ENCODE measurements around the gene BAZ2B.

BAZ2B gene

DNA sequence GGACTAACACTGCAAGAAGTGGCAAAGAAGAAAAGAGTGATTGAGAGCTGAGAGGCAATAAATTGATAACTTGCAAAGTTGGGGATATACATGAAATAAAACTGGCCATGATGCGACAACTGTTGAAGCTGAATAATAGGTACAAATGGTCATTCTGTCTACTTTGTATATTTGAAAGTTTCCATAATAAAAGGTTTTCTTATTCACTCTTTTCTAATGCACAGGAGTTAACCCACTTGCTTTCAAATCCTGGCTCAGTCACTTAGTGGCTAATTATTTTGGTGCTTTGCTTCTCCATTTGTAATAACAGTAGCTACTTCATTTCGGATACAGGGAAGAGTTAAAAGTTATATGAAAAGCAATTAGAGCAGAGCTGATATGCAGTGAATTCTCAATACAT lies 170.1 kb downstream of the BAZ2B start:
- ChIA-PET CTCF (no interaction called here), POLR2A (no interaction called here)
- no peak for TF ChIP-seq SP1 (IDR thresholded peaks at IDR 0.05)
- TF ChIP-seq FOXM1 (IDR thresholded peaks at IDR 0.05; ENCODE audit: borderline replicate concordance), result no peak
- DNase-seq (ENCODE audit: extremely low spot score), result no peak

DNA sequence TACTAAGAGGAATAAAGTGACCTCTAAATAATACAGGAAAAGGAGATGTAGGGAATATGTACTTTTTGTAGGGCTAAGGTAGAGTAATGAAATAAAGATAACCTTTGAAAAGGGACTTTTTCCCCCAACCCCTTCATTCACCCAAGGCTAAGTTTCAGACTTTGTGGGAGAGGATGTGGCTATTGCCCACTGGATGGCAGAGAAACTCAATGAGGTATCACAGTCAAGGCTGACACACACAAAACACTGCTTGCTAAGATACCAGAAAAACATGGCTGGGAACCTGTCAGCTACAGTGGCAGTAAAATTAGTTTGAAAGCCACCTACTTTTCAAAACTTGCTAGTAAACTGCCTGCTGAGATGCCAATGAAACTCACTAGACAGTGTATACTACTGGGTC lies 171.0 kb downstream of the BAZ2B start:
- POLR2A ChIA-PET, result no interaction called here
- DNase-seq (ENCODE audit: extremely low spot score), result no peak
- no peak for TF ChIP-seq ELF4 (IDR thresholded peaks at IDR 0.05)
- TF ChIP-seq, protein P1, sequence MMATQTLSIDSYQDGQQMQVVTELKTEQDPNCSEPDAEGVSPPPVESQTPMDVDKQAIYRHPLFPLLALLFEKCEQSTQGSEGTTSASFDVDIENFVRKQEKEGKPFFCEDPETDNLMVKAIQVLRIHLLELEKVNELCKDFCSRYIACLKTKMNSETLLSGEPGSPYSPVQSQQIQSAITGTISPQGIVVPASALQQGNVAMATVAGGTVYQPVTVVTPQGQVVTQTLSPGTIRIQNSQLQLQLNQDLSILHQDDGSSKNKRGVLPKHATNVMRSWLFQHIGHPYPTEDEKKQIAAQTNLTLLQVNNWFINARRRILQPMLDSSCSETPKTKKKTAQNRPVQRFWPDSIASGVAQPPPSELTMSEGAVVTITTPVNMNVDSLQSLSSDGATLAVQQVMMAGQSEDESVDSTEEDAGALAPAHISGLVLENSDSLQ (IDR thresholded peaks at IDR 0.05), result no peak

DNA sequence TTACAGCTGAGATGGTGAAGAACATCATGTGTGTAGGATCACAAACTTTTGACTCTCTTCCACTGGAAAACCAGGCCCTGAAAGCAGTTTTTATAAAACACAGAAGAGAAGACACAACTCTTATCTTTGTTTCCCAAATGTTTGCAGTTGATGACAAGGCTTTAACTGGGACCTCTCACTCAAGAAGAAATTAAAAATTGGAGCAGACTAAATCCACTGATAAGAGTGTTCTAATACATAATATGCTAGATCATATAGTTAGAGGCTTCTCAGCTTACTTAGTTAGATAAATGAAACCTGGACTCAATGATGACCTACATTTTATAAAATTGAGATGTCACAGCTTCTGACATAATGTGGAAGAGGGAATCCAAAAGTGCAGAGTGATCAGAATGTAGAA lies 171.6 kb downstream of the BAZ2B start:
- CTCF ChIA-PET, result no interaction called here
- TF ChIP-seq, protein P1 (IDR thresholded peaks at IDR 0.05), result no peak
- TF ChIP-seq ZNF384 (IDR thresholded peaks at IDR 0.05), result no peak
- no peak for TF ChIP-seq ELF4 (IDR thresholded peaks at IDR 0.05)
- POLR2A ChIA-PET, result no interaction called here

More for the DNA sequence above, 171.0 kb downstream of the BAZ2B start:
- CTCF ChIA-PET, result no interaction called here

DNA sequence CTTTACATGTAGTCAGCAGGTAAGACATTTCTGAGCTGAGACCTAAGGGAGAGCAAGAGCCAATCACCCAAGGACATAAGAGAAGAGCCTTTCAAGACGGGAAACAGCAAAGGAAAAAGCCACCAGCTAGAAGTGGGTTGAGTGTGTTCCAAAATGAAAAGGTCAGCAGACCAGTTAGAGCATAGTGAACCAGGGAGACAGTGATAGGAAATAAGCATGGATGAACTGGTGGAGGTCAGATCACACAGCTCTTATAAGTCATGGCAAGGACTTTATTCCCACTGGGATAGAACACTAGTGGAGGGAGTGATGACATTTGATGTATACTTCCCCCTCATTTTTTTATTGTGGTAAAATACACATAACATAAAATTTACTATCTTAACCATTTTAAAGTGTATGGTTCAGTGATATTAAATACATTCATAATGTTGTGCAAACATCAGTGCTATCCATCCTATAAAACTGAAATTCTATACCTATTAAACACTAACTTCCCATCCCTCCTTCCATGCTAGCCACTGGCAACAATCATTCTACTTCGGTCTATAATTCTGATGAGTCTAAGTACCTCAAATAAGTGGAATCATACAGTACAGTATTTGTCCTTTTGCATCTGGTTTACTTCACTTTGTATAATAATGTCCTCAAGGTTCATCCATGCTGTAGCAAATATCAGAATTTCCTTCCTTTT lies 174.0 kb downstream of the BAZ2B start:
- ChIA-PET CTCF (no interaction called here), POLR2A (no interaction called here)
- TF ChIP-seq TARDBP (IDR thresholded peaks at IDR 0.05), result no peak
- TF ChIP-seq BHLHE40 (IDR thresholded peaks at IDR 0.05; ENCODE audit: borderline replicate concordance), result no peak
- no peak for TF ChIP-seq CTBP1 (IDR thresholded peaks at IDR 0.05; ENCODE audit: borderline replicate concordance)
- TF ChIP-seq FOXA1 (IDR thresholded peaks at IDR 0.05), result no peak
- TF ChIP-seq NFRKB (IDR thresholded peaks at IDR 0.05), result no peak
- TF ChIP-seq ZNF384 (IDR thresholded peaks at IDR 0.05), result no peak
- no peak for TF ChIP-seq L3MBTL2 (conservative IDR thresholded peaks at IDR 0.05)
- no peak for TF ChIP-seq LEF1 (IDR thresholded peaks at IDR 0.05; ENCODE audit: borderline replicate concordance)
- no peak for TF ChIP-seq FOXK2 (IDR thresholded peaks at IDR 0.05)
- no peak for TF ChIP-seq SUZ12 (IDR thresholded peaks at IDR 0.05)
- TF ChIP-seq HDGF (IDR thresholded peaks at IDR 0.05; ENCODE audit: borderline replicate concordance), result no peak
- TF ChIP-seq, protein P1 (IDR thresholded peaks at IDR 0.05), result no peak
- TF ChIP-seq ARNT (IDR thresholded peaks at IDR 0.05), result no peak
- TF ChIP-seq SP1 (IDR thresholded peaks at IDR 0.05), result no peak
- TF ChIP-seq ELF4 (IDR thresholded peaks at IDR 0.05), result no peak
- no peak for TF ChIP-seq FOXM1 (IDR thresholded peaks at IDR 0.05; ENCODE audit: borderline replicate concordance)
- no peak for DNase-seq (ENCODE audit: extremely low spot score)

More for the DNA sequence above, 171.6 kb downstream of the BAZ2B start:
- DNase-seq (ENCODE audit: extremely low spot score), result no peak

DNA sequence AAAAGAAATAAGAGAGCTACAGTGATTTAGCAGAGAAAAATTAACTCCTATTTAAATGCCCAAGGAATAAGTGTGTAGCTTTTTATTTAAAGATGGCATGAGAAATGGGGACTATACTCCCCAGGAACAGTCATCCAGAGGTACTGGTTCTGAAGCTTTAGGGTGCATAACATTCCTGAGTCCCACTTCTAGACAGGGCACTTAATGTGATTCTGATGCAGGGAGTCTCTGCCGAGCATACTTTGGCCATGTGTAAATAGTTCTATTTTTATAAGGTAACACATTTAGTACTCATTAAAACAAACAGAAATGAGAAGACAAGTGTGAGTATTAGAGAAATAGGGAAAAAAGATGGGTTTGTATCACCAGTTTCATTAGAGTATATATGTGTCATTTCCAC lies 175.2 kb downstream of the BAZ2B start:
- no peak for DNase-seq (ENCODE audit: extremely low spot score)
- no peak for TF ChIP-seq BHLHE40 (IDR thresholded peaks at IDR 0.05; ENCODE audit: borderline replicate concordance)
- no peak for TF ChIP-seq LEF1 (IDR thresholded peaks at IDR 0.05; ENCODE audit: borderline replicate concordance)
- TF ChIP-seq ZNF384 (IDR thresholded peaks at IDR 0.05), result no peak
- no peak for TF ChIP-seq HDGF (IDR thresholded peaks at IDR 0.05; ENCODE audit: borderline replicate concordance)
- no peak for TF ChIP-seq FOXM1 (IDR thresholded peaks at IDR 0.05; ENCODE audit: borderline replicate concordance)
- TF ChIP-seq, protein P1 (IDR thresholded peaks at IDR 0.05), result no peak
- TF ChIP-seq SP1 (IDR thresholded peaks at IDR 0.05), result no peak
- TF ChIP-seq L3MBTL2 (conservative IDR thresholded peaks at IDR 0.05), result no peak
- TF ChIP-seq TARDBP (IDR thresholded peaks at IDR 0.05), result no peak
- no peak for TF ChIP-seq NFRKB (IDR thresholded peaks at IDR 0.05)
- TF ChIP-seq ARNT (IDR thresholded peaks at IDR 0.05), result no peak
- no peak for TF ChIP-seq CTBP1 (IDR thresholded peaks at IDR 0.05; ENCODE audit: borderline replicate concordance)
- no peak for TF ChIP-seq FOXK2 (IDR thresholded peaks at IDR 0.05)
- TF ChIP-seq SUZ12 (IDR thresholded peaks at IDR 0.05), result no peak
- TF ChIP-seq FOXA1 (IDR thresholded peaks at IDR 0.05), result no peak
- no peak for TF ChIP-seq ELF4 (IDR thresholded peaks at IDR 0.05)
- ChIA-PET POLR2A (no interaction called here), CTCF (no interaction called here)

DNA sequence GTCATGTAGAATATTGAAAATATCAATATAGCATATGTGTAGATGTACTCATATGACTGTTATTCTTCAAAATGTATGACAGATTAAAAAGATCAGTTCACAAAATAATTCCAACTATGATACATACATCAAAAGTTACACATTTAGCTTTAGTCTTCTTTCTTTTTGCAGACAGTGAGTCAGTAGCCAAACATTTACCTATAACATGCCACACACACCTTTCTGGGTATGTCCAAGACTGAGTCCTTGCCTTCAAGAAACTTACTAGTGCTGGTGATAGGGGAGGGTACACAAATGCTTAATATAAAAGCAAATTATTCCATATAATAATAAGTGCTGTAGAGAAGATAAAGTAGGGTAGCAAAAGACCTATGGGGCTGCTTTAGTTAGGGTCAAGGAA lies 176.9 kb downstream of the BAZ2B start:
- CTCF ChIA-PET, result no interaction called here
- DNase-seq (ENCODE audit: extremely low spot score), result no peak
- TF ChIP-seq NFRKB (IDR thresholded peaks at IDR 0.05), result no peak
- no peak for TF ChIP-seq HDGF (IDR thresholded peaks at IDR 0.05; ENCODE audit: borderline replicate concordance)
- no peak for TF ChIP-seq ELF4 (IDR thresholded peaks at IDR 0.05)
- TF ChIP-seq TARDBP (IDR thresholded peaks at IDR 0.05), result no peak
- TF ChIP-seq FOXA1 (IDR thresholded peaks at IDR 0.05), result no peak
- no peak for TF ChIP-seq CTBP1 (IDR thresholded peaks at IDR 0.05; ENCODE audit: borderline replicate concordance)
- no peak for TF ChIP-seq ZNF384 (IDR thresholded peaks at IDR 0.05)
- TF ChIP-seq ARNT (IDR thresholded peaks at IDR 0.05), result no peak
- TF ChIP-seq BHLHE40 (IDR thresholded peaks at IDR 0.05; ENCODE audit: borderline replicate concordance), result no peak
- no peak for TF ChIP-seq FOXK2 (IDR thresholded peaks at IDR 0.05)
- TF ChIP-seq FOXM1 (IDR thresholded peaks at IDR 0.05; ENCODE audit: borderline replicate concordance), result no peak
- TF ChIP-seq SUZ12 (IDR thresholded peaks at IDR 0.05), result no peak
- TF ChIP-seq, protein P1 (IDR thresholded peaks at IDR 0.05), result no peak
- no peak for TF ChIP-seq SP1 (IDR thresholded peaks at IDR 0.05)
- POLR2A ChIA-PET, result no interaction called here
